HCT116 (cell line): Measurements from ENCODE around the gene KRAS. TPM values are rescaled to one million over a fixed set of nuclear protein-coding genes. Genes with fewer than 3 reads are reported as not detected.

Experiments
- ATAC-seq: fragments of 200-7000 bp; cut with Tn5 transposase; 2 replicates; pipeline ENCODE4 v1.9.1; 2020; ENCODE audit warnings: mild to moderate bottlenecking, moderate library complexity
- BruUV-seq: library from RNA; stranded (reverse); fragments of 400-500 nt; replicated peaks from 2 replicates; lab custom pipeline; 2021; lab: Mats Ljungman, UMichigan
- CTCF ChIA-PET: fragments of 300-600 bp; sonication (Branson Sonifier 250); formaldehyde crosslinking; loops from one replicate; lab custom pipeline; 2021; ENCODE audit warnings: antibody characterized with exemption; lab: Charles Lee
- POLR2A ChIA-PET: fragments of 300-600, 350-600 bp; sonication (Branson Sonifier 250); formaldehyde crosslinking; loops from one replicate; lab custom pipeline; 2021; ENCODE audit warnings: antibody characterized with exemption; lab: Charles Lee
- RAD21 ChIA-PET, 2 experiments: fragments of 300-600 bp; sonication (Branson Sonifier 250); formaldehyde crosslinking; loops; one replicate each; lab custom pipeline; 2023; ENCODE audit warnings: low total read pairs in 2 of 2; ENCODE audit not compliant: uncharacterized antibody in 2 of 2, unreplicated experiment in 2 of 2, low non-redundant PET in 1 of 2; lab: Charles Lee
- DNase-seq: peaks from one replicate; pipeline ENCODE4 v3.0.0-alpha.2; 2010; ENCODE audit warnings: low read depth, low spot score
- H2AFZ ChIP-seq: fragments of 200-600 bp; shearing (Covaris generic), sonication (generic); 2 replicates; pipeline ENCODE4 v1.6.1; 2017; ENCODE audit warnings: low read depth, mixed run types, mixed read lengths, antibody characterized with exemption, low read length; ENCODE audit not compliant: poor library complexity, severe bottlenecking
- H3K27ac ChIP-seq: 2 replicates; pipeline ENCODE4 v1.5.1; 2012; ENCODE audit warnings: low read depth, low read length
- H3K27me3 ChIP-seq: fragments of 200-600 bp; sonication (generic); 2 replicates; pipeline ENCODE4 v1.6.1; 2016; ENCODE audit warnings: mixed run types, low read length, mixed read lengths; ENCODE audit not compliant: insufficient read depth
- H3K36me3 ChIP-seq, 2 experiments: fragments of 200-500 bp in 1 of 2; fragments of 200-600 bp in 1 of 2; sonication (Bioruptor generic) in 1 of 2; sonication (generic) in 1 of 2; 2 replicates each; pipeline versions ENCODE4 v1.5.1 to v1.6.1; 2014 to 2016; ENCODE audit warnings: low read length in 2 of 2, inconsistent platforms in 1 of 2, mixed read lengths in 1 of 2, mixed run types in 1 of 2; ENCODE audit not compliant: insufficient read depth in 2 of 2, control insufficient read depth in 1 of 2
- H3K4me1 ChIP-seq, 2 experiments: fragments of 200-600 bp in 1 of 2; sonication (generic) in 1 of 2; 2 replicates each; pipeline versions ENCODE4 v1.5.1 to v1.6.1; 2012 to 2017; ENCODE audit warnings: low read length in 2 of 2, inconsistent platforms in 1 of 2, mild to moderate bottlenecking in 1 of 2, mixed read lengths in 1 of 2, mixed run types in 1 of 2, moderate library complexity in 1 of 2; ENCODE audit not compliant: insufficient read depth in 2 of 2, control insufficient read depth in 1 of 2
- H3K4me2 ChIP-seq: fragments of 200-600 bp; sonication (generic); 2 replicates; pipeline ENCODE4 v1.6.1; 2017; ENCODE audit warnings: mixed run types, low read length, mixed read lengths
- H3K4me3 ChIP-seq, 2 experiments: fragments of 200-600 bp in 1 of 2; sonication (generic) in 1 of 2; replicated peaks in 1 of 2; 2 replicates each; pipeline ENCODE4 v1.5.1; 2011 to 2016; ENCODE audit warnings: low read length in 2 of 2, control low read depth in 1 of 2, low read depth in 1 of 2, mild to moderate bottlenecking in 1 of 2, mixed read lengths in 1 of 2, mixed run types in 1 of 2
- H3K79me2 ChIP-seq: fragments of 200-600 bp; sonication (generic); 2 replicates; pipeline ENCODE4 v1.6.1; 2017; ENCODE audit warnings: mild to moderate bottlenecking, mixed run types, low read length, moderate library complexity, mixed read lengths; ENCODE audit not compliant: insufficient read depth
- H3K9ac ChIP-seq: fragments of 200-600 bp; sonication (generic); 2 replicates; pipeline ENCODE4 v1.6.1; 2016; ENCODE audit warnings: low read length, mixed read lengths
- H3K9me2 ChIP-seq: fragments of 200-600 bp; sonication (generic), shearing (Covaris generic); 2 replicates; pipeline ENCODE4 v1.6.1; 2017; ENCODE audit warnings: mixed run types, mild to moderate bottlenecking, moderate library complexity; ENCODE audit not compliant: insufficient read depth
- H3K9me3 ChIP-seq, 2 experiments: fragments of 200-500 bp in 1 of 2; fragments of 200-600 bp in 1 of 2; sonication (Bioruptor generic) in 1 of 2; sonication (generic) in 1 of 2; 2 replicates each; pipeline ENCODE4 v1.6.1; 2014 to 2017; ENCODE audit warnings: low read length in 2 of 2, mixed read lengths in 2 of 2, inconsistent platforms in 1 of 2, low read depth in 1 of 2, mild to moderate bottlenecking in 1 of 2, mixed run types in 1 of 2, moderate library complexity in 1 of 2; ENCODE audit not compliant: control insufficient read depth in 1 of 2, insufficient read depth in 1 of 2
- H4K20me1 ChIP-seq: fragments of 200-600 bp; sonication (generic), shearing (Covaris generic); 2 replicates; pipeline ENCODE4 v1.6.1; 2017; ENCODE audit warnings: mixed run types, mild to moderate bottlenecking, moderate library complexity; ENCODE audit not compliant: insufficient read depth
- EGR1 ChIP-seq: IDR thresholded peaks from 2 replicates; pipeline ENCODE4 v1.6.1; 2012; ENCODE audit warnings: low read depth
- FOSL1 ChIP-seq: IDR thresholded peaks from 2 replicates; pipeline ENCODE4 v1.6.1; 2012; ENCODE audit warnings: low read depth
- JUND ChIP-seq: IDR thresholded peaks from 2 replicates; pipeline ENCODE4 v1.6.1; 2012
- MAX ChIP-seq: IDR thresholded peaks from 2 replicates; pipeline ENCODE4 v1.6.1; 2012
- SP1 ChIP-seq: IDR thresholded peaks from 2 replicates; pipeline ENCODE4 v1.6.1; 2012; ENCODE audit warnings: low read depth
- SRF ChIP-seq: IDR thresholded peaks from 2 replicates; pipeline ENCODE4 v1.6.1; 2012; ENCODE audit warnings: low read depth
- TCF7L2 ChIP-seq: IDR thresholded peaks from 2 replicates; pipeline ENCODE4 v1.7.0; 2011; ENCODE audit warnings: borderline replicate concordance, inconsistent platforms; ENCODE audit not compliant: insufficient read depth, insufficient read length; ENCODE audit errors: extremely low read depth
- intact Hi-C: fragments of 100-400 bp; cut with micrococcal nuclease; formaldehyde crosslinking; loops from 2 replicates; pipeline ENCODE4 v1.10.0; 2022
- total RNA-seq: library from RNA; stranded (reverse); gene quantifications from one replicate; pipeline ENCODE4 v1.2.1, GENCODE V29; 2021; ENCODE audit not compliant: unreplicated experiment

The KRAS gene
- total RNA-seq, 1 experiment from 2014 or later: 37.5 TPM

- DNase-seq (no peak), ATAC-seq (no peak)
- Histone ChIP-seq H3K27ac (no peak overlapping the region), H4K20me1 (no peaks in the 10 kb centered on the region), H3K4me2 (no peak overlapping the region), H3K27me3 (no peaks in the 10 kb centered on the region), H3K36me3 (0 out of 4 replicates have a peak, but pooled peaks cover 0 to 2% of the 10 kb centered on the region in 2 experiments), H3K9ac (no peak overlapping the region), H3K4me3 (no peak overlapping the region), H3K79me2 (peaks cover 80% of the 10 kb centered on the region), H2AFZ (no peak overlapping the region), H3K9me2 (no peaks in the 10 kb centered on the region), H3K9me3 (no peaks in the 10 kb centered on the region), H3K4me1 (peaks cover 0 to 7% of the 10 kb centered on the region in 2 experiments; a peak in 2 of 4 replicates)
- CTCF ChIA-PET: no interaction called here
- intact Hi-C loops: loop anchor here (10.0 kb wide), 2 partner anchors 309 to 799 kb away; partner anchors contain the start of gene LMNTD1
- BruUV-seq: no TSS peak
- POLR2A ChIA-PET: interaction anchor here (0.6 kb wide), 1 partner anchor 21 kb away, joined by 3 read pairs; no protein-coding TSS in a partner anchor
- no peak for TF ChIP-seq FOSL1
- no peak for TF ChIP-seq EGR1
- TF ChIP-seq SP1: no peak
- no peak for TF ChIP-seq SRF
- no peak for TF ChIP-seq JUND
- RAD21 ChIA-PET: interaction anchor here in 1 of 2 experiments (0.7 kb wide), 1 partner anchor 131 kb away, joined by 8 read pairs; no protein-coding TSS in a partner anchor
These were observed 5.2 kb downstream of the KRAS start for GRCh38 chr12:25245491-25245890.

- H3K27me3 ChIP-seq: no peaks in the 10 kb centered on the region
- H3K27ac ChIP-seq: no peak overlapping the region
- DNase-seq: no peak
- RAD21 ChIA-PET: no interaction called here
- H3K36me3 ChIP-seq: 0 out of 4 replicates have a peak, but pooled peaks cover 0 to 4% of the 10 kb centered on the region in 2 experiments
- no peak overlapping the region for H3K4me3 ChIP-seq
- POLR2A ChIA-PET: no interaction called here
- no peak for ATAC-seq
- H3K9ac ChIP-seq: no peak overlapping the region
- intact Hi-C loops: loop anchor here (10.0 kb wide), 2 partner anchors 311 to 801 kb away; partner anchors contain the start of gene LMNTD1
- H3K9me2 ChIP-seq: no peaks in the 10 kb centered on the region
- CTCF ChIA-PET: no interaction called here
- no peak overlapping the region for H3K4me2 ChIP-seq
- H3K4me1 ChIP-seq: no peaks in the 10 kb centered on the region
- H3K9me3 ChIP-seq: no peaks in the 10 kb centered on the region
- H3K79me2 ChIP-seq: peaks cover 78% of the 10 kb centered on the region
- no peak overlapping the region for H2AFZ ChIP-seq
- no peak for TF ChIP-seq MAX
- TF ChIP-seq TCF7L2: no peak
- H4K20me1 ChIP-seq: no peaks in the 10 kb centered on the region; the same call in 1 of the 2 replicates
- BruUV-seq: no TSS peak
These were observed 7.1 kb downstream of the KRAS start for GRCh38 chr12:25243680-25243990.
